ENCODE data around the gene NCOA4.
"Not testable (repeated sequence)": the region's sequence is repeated elsewhere in the genome, so short reads cannot be mapped to it uniquely, and the experiment has no call there.

GRCh38 chr10:45962686-45963452 is 67.6 kb downstream of the NCOA4 start:
- not testable (repeated sequence) for TF ChIP-seq CTCF (conservative IDR thresholded peaks at IDR 0.05; ENCODE audit: low read depth, low read length); EZH2 (IDR thresholded peaks at IDR 0.05; ENCODE audit: borderline replicate concordance, low read depth, low read length, poor library complexity, severe bottlenecking)
